22Rv1 (cell line): ENCODE results near the gene IL19.

Experiments
- CTCF ChIP-seq: fragments of 450-650 bp; IDR thresholded peaks from 2 replicates; pipeline ENCODE4 v1.5.1; 2017; ENCODE audit warnings: mild to moderate bottlenecking
- ZFX ChIP-seq: fragments of 450-650 bp; IDR thresholded peaks from 2 replicates; pipeline ENCODE4 v1.6.1; 2017; ENCODE audit warnings: antibody characterized with exemption, borderline replicate concordance

- peak; percentile 70 for TF ChIP-seq CTCF
- TF ChIP-seq ZFX, result no peak
Observed at GRCh38 chr1:206798384-206798996, 27.9 kb downstream of the IL19 start.
